RPMI7951 (cell line): ENCODE results near the gene UGT1A10. TPM values are rescaled to one million over a fixed set of nuclear protein-coding genes. Genes with fewer than 3 reads are reported as not detected.
A peak's percentile ranks its signal among the peaks of the same experiment; 100 is the strongest.

Experiments
- DNase-seq: peaks from one replicate; pipeline ENCODE4 v3.0.0-alpha.2; 2012; ENCODE audit warnings: low read depth
- total RNA-seq: library from RNA; depleted of rRNA; stranded (reverse); fragments of >200 nt; shearing (Covaris generic); gene quantifications from 2 replicates; pipeline ENCODE4 v1.2.3, GENCODE V29; 2014

Gene UGT1A10
- total RNA-seq, 1 experiment from 2014 or later = not detected

GRCh38 chr2:233772583-233772982, 136.3 kb downstream of the UGT1A10 start:
- no peak for DNase-seq

DNA sequence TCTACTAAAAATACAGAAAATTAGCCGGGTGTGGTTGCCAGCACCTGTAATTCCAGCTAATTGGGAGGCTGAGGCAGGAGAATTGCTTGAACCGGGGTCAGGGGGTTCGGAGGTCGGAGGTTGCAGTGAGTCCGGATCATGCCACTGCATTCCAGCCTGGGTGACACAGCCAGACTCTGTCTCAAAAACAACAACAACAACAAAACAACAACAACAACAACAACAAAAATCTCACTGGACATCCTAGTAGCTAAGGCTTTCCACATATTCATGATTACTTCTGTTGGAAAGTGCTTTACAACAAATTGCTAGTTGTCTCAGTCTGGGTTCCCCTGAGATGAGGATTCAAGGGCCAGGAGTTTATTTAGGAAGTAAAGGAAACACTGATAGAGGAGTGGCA, 137.6 kb downstream of the UGT1A10 start:
- DNase-seq = no peak

DNA sequence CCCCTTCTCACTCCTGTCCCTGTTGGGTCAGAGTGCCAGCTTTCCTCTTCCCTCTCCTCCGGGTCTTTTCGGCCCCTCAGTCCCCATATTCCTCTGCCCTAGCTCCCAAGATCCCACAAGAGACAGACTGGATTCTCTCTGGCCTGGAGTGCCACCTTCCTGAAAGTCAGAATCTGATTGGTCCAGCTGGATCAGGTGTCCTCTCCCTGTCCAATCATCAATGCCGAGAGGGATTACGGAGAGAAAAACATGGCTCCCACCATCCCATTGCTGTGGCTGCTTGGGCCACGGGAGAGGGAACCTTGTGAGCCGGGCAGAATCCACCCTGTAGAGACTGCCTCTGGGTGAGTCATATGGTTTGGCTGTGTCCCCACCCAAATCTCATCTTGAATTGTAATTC, 139.2 kb downstream of the UGT1A10 start:
- DNase-seq = no peak

DNA sequence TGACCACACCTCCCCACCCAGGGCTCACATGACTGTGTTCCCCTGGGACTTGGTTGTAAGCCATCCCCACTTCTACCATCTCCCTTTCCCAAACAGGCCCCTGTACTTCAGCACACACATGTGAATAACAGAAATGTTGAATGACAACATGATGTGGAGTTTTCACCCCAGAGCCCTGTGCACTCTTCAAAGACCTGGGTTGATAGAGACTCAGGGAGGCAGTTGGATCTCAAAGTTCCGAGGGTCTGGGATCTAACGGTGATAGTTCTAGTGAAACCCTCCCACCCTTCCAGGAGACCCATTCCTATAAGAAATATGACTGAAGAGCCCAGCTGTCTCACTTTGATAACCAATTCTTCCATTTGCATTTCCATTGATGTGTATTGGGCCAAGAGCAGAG, 141.8 kb downstream of the UGT1A10 start, which contains the start of gene MROH2A:
TSS of gene MROH2A (plus strand) at position 301 of the 400 bp plus-strand sequence. CDS start 1,029 bp downstream, outside the sequence.
- DNase-seq = no peak

- DNase-seq = no peak
Observed at GRCh38 chr2:233779722-233780121, 143.5 kb downstream of the UGT1A10 start.

DNA sequence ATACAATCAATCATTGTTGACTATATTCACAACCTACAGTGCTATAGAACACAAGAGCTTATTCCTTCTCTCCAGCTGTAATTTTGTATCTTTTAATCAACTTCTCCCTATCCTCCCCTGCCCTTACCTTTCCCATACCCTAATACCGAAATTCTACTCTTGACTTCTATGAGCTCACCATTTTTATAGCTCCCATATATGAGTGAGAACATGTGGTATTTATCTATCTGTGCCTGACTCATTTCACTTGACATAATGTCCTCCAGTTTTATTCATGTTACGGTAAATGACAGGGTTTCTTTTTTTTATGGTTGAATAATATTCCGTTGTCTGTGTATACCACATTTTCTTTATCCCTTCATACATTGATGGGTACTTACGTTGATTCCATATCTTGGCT, 144.5 kb downstream of the UGT1A10 start:
- DNase-seq = peak; percentile 42

GRCh38 chr2:233789554-233789953, 153.3 kb downstream of the UGT1A10 start:
- no peak for DNase-seq

DNA sequence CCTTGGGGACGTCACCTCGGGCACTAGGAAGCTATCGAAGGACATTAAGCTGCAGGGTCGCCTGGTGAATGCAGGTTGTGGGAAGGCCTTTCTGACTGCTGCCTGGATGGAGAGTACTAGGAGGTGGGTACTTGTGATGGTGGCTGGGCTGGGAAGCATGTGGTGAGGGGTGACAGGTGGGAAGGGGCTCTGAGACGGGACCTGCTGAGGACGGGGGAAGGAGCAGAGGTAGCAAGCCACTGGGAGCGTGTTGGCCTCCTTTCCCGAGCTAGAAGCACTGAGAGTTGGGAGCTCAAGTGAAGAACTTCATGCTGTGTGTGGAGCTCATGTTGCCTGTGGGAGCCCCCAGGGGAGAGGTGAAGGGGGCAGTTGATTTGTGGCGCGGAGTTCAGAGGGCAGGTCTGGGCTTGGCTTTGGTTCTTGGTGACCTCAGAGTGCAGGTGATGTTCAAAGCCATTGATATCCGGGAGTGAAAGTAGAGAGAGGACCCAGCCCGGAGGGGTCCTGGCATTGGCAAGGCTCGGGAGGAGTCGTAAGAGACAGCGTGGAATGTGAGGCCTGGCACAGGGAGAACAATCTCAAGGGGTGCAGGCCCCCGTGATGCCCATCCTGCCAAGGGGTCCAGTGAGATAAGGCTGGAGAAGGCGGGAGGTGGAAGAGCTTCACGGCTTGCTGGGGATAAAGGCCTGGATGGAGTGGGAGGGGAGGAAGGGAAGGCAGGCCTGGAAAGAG, 155.1 kb downstream of the UGT1A10 start:
- no peak for DNase-seq

DNA sequence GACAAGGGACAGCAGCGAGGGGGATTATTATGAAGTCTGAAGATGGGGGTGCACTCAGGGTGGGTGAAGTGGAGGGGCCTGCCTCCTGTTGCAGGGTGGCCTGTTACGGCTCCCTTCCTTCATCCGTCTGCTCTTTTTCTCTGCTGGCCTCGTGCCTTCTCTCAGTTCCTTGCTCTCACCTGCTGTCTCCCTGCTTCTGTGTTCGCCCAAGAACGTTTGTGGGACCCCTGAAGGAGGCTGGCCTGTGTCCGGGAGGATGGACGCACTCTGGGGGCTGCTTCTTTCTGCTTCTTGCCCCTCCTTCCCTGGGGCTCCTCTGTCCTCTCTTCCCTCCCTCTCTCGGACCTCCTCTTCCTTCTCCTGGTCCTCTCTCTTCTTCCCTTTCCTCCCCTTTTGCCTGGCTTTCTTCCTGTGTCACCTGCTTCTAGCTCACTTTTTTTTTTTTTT, 155.7 kb downstream of the UGT1A10 start:
- no peak for DNase-seq

GRCh38 chr2:233792720-233793119, 156.5 kb downstream of the UGT1A10 start:
- no peak for DNase-seq

GRCh38 chr2:233793465-233794127, 157.3 kb downstream of the UGT1A10 start:
- no peak for DNase-seq

DNA sequence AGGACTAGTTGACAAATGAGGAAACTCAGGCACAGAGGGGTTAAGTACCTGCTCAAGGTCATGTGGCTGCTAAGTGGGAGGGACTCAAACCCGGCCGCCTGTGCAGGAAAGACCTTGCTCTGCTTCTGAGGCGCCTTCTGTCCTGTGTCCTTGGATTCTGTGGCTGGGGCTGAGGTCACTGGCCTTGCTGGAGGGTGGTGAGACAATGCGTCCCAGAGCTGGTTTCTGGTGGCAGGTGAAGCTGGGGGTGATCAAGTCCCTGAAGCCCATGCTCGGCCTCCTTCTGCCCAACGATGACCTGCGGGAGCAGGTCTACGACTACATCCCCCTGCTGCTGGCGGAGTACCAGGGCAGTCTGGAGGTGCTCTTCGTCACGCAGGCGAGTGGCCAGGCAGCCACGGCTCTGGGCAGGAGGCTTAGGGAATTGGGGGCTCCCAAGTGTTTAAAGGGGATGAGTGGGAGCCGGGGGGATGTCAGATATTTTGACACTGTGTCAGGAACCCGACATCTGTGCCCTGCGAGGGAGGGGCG, 157.9 kb downstream of the UGT1A10 start:
- no peak for DNase-seq

DNA sequence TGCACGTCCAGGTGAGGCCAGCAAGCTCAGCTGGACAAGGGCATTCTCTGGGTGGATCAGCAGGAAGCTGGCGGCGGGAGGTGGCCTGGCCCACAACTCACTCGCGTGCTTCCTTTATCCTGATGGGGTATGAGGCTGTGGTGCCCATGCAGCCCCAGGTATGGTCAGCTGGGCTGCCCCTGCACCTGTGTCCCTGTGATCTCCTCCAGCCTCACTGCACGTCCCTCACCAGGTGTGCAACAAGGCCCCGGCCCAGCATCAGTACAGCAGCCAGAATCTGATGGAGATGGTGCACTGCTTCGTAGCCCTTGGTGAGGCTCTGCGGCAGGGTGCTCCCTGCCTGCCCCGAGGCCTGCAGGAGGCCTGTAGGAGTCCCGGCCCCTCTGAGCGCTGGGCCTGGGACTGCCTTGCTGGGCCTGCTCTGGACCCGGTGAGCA, 159.5 kb downstream of the UGT1A10 start:
- DNase-seq = no peak

DNA sequence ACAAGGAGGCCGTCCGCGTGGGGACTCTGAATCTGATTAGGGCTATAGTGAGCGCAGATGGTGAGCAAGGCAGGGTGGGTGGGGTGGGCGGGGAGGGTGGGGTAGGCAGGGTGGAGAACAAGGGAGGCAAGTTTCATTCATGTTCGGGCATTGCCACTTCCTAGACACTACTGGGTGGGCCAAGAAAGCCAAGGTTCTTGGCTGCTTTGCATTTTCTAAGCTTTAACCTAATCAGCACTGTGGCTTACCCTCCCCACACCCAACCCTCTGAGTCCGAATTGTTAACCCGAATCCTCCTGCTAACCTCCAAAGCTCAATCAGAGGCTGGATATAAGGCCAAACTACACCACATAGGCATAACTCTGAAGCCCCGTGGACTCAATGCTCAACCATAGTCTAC, 160.0 kb downstream of the UGT1A10 start:
- DNase-seq = no peak

DNA sequence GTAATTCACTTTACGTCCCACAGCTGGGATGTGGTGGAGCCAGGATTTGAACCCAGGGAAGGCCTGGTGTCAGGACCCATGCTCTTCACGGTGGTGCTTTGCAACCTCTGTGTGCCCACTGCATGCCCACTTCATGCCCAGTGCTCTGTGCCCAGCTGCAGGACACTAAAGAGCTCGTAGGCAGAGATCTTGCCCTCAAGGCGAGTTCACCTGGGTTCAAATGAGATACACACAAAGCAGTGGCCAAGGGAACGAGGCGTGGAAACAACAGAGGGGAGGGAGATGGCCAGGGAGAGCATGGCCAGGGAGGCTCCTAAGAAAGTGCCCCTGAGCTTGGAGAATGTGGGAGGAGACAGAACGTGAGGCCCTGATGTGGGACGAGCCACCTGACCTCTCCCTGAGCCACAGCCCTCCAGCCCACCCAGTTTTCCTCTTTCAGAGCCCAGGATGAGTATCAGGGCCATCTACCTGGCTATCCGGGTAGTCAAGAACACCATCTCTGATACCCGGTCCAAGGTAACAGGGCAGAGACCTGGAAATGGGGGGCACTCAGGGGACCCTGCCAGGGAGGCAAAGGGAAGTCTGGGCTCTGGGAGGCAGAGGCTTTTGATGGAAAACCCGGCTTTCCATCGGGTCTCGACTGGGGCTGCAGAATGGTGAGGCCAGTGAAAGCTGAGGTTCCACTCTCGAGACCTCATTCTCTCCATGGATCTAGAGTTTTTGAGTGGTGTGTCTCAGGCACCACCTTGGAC, 162.3 kb downstream of the UGT1A10 start:
- no peak for DNase-seq

- no peak for DNase-seq
Observed at GRCh38 chr2:233799087-233799665, 162.9 kb downstream of the UGT1A10 start.

- no peak for DNase-seq
Observed at GRCh38 chr2:233799716-233800115, 163.5 kb downstream of the UGT1A10 start.

DNA sequence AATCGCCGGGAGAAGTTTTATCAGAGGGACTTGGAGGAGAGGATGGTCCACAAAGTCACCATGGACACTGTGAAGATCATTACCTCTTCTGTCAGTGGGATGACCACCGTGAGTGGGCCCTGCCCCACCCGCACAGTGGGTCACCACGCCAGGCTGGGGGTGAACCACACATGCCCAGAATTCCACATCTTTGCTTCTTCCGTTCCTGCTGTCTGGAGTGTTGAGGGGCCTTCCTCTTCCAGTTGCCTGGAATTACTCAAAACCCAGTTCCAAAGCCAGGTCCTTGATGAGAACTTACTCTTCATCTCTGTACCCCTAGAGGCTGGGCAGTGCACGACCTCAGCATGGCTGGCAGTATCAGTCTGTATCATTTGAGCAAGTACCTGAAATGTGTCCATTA, 164.0 kb downstream of the UGT1A10 start:
- no peak for DNase-seq

- peak; percentile 79 for DNase-seq
Observed at GRCh38 chr2:233801357-233802131, 165.3 kb downstream of the UGT1A10 start.

DNA sequence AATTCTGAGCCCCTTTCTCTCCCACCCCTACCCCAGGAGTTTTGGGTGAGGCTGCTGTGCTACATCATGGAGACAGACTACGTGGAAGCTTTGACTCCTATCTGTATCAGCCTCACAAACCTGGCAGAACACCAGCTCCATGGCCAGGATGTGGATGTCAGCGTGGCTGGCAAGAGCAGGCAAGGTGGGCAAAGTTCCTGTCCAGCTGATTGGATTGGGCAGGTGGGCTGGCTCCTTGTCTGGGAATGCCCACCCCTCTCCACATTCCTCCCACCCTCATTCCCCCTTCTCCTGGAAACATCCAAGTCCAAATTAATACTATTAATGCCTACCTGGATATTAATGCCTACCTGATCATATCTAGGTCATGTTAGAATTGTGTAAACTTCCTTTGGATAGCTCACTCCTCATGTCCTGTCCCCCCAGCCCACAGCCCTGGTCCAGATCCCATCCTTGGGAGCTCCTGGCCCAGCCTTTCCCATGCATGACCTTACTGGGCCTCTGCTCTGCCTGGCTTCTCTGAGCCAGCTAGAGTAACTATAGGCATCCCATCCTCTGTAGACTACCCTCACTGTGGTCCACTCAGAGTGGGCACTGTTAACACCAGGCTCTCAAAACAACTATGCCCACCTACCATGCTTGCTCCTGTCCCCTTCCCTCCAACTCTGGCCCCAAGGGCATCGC, 166.0 kb downstream of the UGT1A10 start:
- DNase-seq = no peak
